Measurements from ENCODE around the gene ITPKB. TPM values are rescaled to one million over a fixed set of nuclear protein-coding genes. Genes with fewer than 3 reads are reported as not detected.

The ITPKB gene
- polyA plus RNA-seq, 1 of the 3 experiments (the other 2 are of a cell fraction): 2.4 TPM

- H3K36me3 ChIP-seq (replicated peaks in 1 of 2; ENCODE audit: control insufficient read depth in 1 of 2, insufficient read depth in 2 of 2, low read length in 1 of 2): no peaks in the 10 kb centered on the region
- H3K4me2 ChIP-seq: no peak overlapping the region
- H3K9ac ChIP-seq: no peak overlapping the region
- no peaks in the 10 kb centered on the region for H3K9me2 ChIP-seq
- no peaks in the 10 kb centered on the region for H3F3A ChIP-seq (replicated peaks; ENCODE audit: insufficient read depth)
- H2AFZ ChIP-seq (ENCODE audit: low read depth): no peak overlapping the region
- no peaks in the 10 kb centered on the region for H3K9me3 ChIP-seq
- no peaks in the 10 kb centered on the region for H3K27me3 ChIP-seq (ENCODE audit: insufficient read depth)
- DNase-seq: no peak
- no peaks in the 10 kb centered on the region for H3K79me2 ChIP-seq (ENCODE audit: insufficient read depth)
- 78% methylated on average over 7 of the region's 7 CpGs for WGBS (ENCODE audit: low lambda C conversion rate)
- no peak for TF ChIP-seq CHD2 (IDR thresholded peaks at IDR 0.05; ENCODE audit: low read length, partially characterized antibody)
- no peak for TF ChIP-seq YY1 (IDR thresholded peaks at IDR 0.05; ENCODE audit: low read depth)
- TF ChIP-seq GATA2 (CRISPR knock-in tag; IDR thresholded peaks at IDR 0.05): no peak
- no peak for TF ChIP-seq NRF1 (IDR thresholded peaks at IDR 0.05; ENCODE audit: low read depth, low read length)
- no peak for TF ChIP-seq ELF1 (IDR thresholded peaks at IDR 0.05)
- no peak for TF ChIP-seq TCF12 (IDR thresholded peaks at IDR 0.05)
- no peak for TF ChIP-seq FOSL2 (IDR thresholded peaks at IDR 0.05; ENCODE audit: borderline replicate concordance, low read depth)
- TF ChIP-seq RAD21 (IDR thresholded peaks at IDR 0.05; ENCODE audit: low read length): no peak
- no peak for TF ChIP-seq RXRA (IDR thresholded peaks at IDR 0.05; ENCODE audit: borderline replicate concordance, low read depth)
- no peak for TF ChIP-seq JUND (IDR thresholded peaks at IDR 0.05)
- TF ChIP-seq MXI1 (IDR thresholded peaks at IDR 0.05; ENCODE audit: low read depth, low read length): no peak
- TF ChIP-seq IRF3 (IDR thresholded peaks at IDR 0.05; ENCODE audit: low read depth, low read length): no peak
- TF ChIP-seq MEF2A (IDR thresholded peaks at IDR 0.05; ENCODE audit: borderline replicate concordance, low read depth): no peak
- no peak for TF ChIP-seq NFIC (IDR thresholded peaks at IDR 0.05; ENCODE audit: borderline replicate concordance)
- no peak for TF ChIP-seq USF2 (IDR thresholded peaks at IDR 0.05; ENCODE audit: borderline replicate concordance, low read depth, low read length)
- H3K4me3 ChIP-seq (ENCODE audit: low read depth in 2 of 2, low read length in 1 of 2): no peak overlapping the region
- H3K4me1 ChIP-seq (ENCODE audit: control insufficient read depth in 1 of 2, insufficient read depth in 2 of 2, low read depth in 1 of 2, low read length in 1 of 2): peaks cover 8 to 20% of the 10 kb centered on the region in 2 experiments; a peak in 2 of 4 replicates
- ChIA-PET CTCF (no interaction called here), POLR2A (no interaction called here)
- no peak overlapping the region for H3K27ac ChIP-seq (ENCODE audit: low read depth in 2 of 2, low read length in 1 of 2)
- H4K20me1 ChIP-seq (ENCODE audit: insufficient read depth): no peaks in the 10 kb centered on the region
These were observed 43.7 kb downstream of the ITPKB start for GRCh38 chr1:226695335-226695900.

GRCh38 chr1:226692823-226693222 is 46.3 kb downstream of the ITPKB start:
- Histone ChIP-seq H3K4me1 (ENCODE audit: control insufficient read depth in 1 of 2, insufficient read depth in 2 of 2, low read depth in 1 of 2, low read length in 1 of 2) (peaks cover 8 to 16% of the 10 kb centered on the region in 2 experiments; a peak in 2 of 4 replicates), H3K27me3 (ENCODE audit: insufficient read depth) (no peaks in the 10 kb centered on the region), H3K36me3 (replicated peaks in 1 of 2; ENCODE audit: control insufficient read depth in 1 of 2, insufficient read depth in 2 of 2, low read length in 1 of 2) (no peaks in the 10 kb centered on the region), H3K9ac (no peak overlapping the region), H3K4me3 (ENCODE audit: low read depth in 2 of 2, low read length in 1 of 2) (no peak overlapping the region), H3F3A (replicated peaks; ENCODE audit: insufficient read depth) (no peaks in the 10 kb centered on the region), H3K9me3 (no peaks in the 10 kb centered on the region), H3K79me2 (ENCODE audit: insufficient read depth) (no peaks in the 10 kb centered on the region), H3K27ac (ENCODE audit: low read depth in 2 of 2, low read length in 1 of 2) (no peak overlapping the region), H2AFZ (ENCODE audit: low read depth) (no peak overlapping the region), H4K20me1 (ENCODE audit: insufficient read depth) (no peaks in the 10 kb centered on the region), H3K4me2 (no peak overlapping the region), H3K9me2 (no peaks in the 10 kb centered on the region)
- POLR2A ChIA-PET: no interaction called here
- DNase-seq: no peak
- CTCF ChIA-PET: interaction anchor here (1.2 to 3.0 kb wide), 2 partner anchors 12 to 19 kb away, joined by 3 to 7 read pairs; no protein-coding TSS in a partner anchor
- TF ChIP-seq CTCF (IDR thresholded peaks at IDR 0.05) (no peak), RFX5 (IDR thresholded peaks at IDR 0.05; ENCODE audit: low read length) (no peak)
- 100% methylated on average over 1 of the region's 3 CpGs for whole genome bisulfite sequencing (ENCODE audit: low lambda C conversion rate)
